ENCODE measurements around the gene COPS8. TPM values are rescaled to one million over a fixed set of nuclear protein-coding genes. Genes with fewer than 3 reads are reported as not detected.

The COPS8 gene
- total RNA-seq, 2 experiments from 2014 or later: 75.9 to 79.1 TPM

DNA sequence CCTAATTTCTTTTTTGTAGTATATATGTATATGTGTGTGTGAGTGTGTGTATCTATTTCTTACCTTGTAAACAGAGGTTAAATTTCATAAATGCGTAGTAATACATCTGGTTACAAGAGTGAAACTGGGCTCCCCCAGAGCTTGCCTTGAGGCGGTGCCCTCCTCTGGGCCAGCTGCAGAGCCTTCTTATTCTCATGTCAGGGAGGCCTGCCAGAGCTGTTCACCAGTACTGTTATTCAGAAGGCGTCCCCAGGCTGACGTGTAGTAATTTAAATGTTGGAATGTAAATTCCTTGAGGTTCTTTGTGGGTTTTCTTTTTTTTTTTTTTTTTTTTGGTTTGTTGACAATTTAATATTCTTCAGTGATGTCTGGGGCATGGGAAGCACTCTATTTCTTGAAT lies 11.2 kb downstream of the COPS8 start:
- CTCF ChIA-PET: no interaction called here
- POLR2A ChIA-PET: no interaction called here

GRCh38 chr2:237097326-237097910 lies 11.7 kb downstream of the COPS8 start:
- ChIA-PET POLR2A (no interaction called here), CTCF (no interaction called here)

DNA sequence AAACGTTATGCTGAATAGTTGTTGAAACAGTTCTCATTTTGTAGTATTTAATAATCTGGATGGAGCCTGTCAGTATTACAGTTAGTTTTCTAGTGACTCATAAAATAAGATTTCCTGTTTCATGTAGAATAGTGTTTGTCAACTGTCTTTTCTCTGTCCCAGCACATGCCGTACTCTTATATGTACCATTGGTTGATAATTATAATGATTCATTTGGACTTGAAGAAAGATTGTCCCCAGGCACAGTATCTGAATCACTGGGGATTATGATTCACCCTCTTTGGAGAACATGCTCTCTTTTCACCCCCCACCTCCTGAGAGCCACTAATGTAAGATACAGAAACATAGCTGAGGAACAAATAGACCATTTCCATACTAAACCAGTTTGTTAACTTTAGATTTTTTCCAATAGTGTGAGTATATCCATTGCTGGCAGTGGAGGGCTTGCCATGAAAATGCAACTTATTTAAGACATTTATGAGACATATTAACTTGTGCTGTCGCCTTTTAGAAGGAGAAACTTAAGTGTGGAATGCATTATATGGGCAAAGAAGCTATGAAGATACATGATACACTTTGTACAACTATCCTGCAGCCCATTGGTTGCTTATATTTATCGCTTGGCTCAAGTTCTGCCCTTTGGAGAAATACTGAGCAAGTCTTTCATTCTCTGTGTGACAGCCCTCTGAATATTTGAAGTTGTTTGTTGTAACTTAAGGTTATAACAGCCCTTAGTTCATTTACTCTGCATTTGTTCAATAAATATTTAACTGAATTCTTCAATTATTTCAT lies 12.4 kb downstream of the COPS8 start:
- CTCF ChIA-PET: no interaction called here
- POLR2A ChIA-PET: no interaction called here

DNA sequence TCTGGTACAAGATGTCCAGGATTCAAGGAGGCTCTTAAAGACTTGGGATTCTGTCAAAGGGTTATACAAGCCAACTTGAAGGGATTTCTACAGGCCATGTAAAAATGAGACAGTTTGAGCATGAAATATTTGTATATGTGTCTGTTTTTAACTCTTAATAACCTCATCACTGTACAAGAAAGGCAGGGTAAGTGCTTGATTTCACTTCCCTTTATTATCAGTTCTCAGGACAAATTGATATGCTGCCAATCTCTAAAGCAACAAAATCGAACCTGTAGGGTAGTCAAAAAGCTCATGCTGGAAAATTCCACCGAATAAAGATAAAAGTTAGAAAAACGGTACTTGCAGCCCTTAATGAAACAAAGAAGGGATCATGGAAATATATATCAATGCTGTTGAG lies 14.1 kb downstream of the COPS8 start:
- CTCF ChIA-PET: no interaction called here
- POLR2A ChIA-PET: no interaction called here

DNA sequence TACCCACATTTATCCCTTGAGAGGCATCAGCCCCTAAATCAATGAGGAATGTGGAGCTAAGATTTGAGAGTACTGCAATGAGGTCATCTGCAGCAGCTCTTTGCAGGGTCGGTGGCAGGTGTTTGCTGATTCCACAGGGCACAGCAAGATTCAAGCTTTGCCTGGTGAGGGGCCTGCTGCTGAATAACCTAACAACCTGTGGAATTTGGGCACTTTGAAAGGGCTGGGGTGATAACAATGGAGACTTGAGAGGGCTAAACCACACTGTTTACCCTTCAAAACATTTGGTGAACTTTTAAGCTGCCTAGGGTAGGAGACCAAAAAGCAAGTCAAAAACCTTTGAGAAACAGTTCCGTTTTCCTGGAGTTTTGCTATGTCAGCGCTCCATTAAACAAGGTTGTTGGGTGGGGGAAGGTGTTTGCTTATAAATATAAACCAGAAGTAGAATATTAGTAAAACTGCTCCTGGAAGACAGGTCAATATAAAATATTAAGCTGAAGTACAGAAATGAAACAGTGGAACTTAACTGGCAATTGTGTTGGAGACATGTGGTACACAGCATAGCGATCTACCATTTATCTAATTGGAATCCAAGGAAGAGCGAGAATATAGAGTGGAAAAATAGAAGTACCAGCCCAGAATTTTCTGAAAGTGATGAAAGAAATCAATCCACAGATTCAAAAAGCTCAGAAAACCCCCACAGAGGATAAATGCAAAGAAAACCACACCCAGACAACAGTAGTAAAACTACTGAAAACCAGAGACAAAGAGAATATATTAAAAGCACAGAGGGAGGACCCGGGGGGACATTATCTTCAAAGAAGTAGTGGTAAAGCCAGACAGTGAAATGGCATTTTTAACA lies 15.7 kb downstream of the COPS8 start:
- ChIA-PET CTCF (no interaction called here), POLR2A (interaction anchor here (0.6 kb wide), 1 partner anchor 912 kb away, joined by 7 read pairs; no protein-coding TSS in a partner anchor)

GRCh38 chr2:237102428-237102827 lies 16.7 kb downstream of the COPS8 start:
- POLR2A ChIA-PET: no interaction called here
- CTCF ChIA-PET: no interaction called here

DNA sequence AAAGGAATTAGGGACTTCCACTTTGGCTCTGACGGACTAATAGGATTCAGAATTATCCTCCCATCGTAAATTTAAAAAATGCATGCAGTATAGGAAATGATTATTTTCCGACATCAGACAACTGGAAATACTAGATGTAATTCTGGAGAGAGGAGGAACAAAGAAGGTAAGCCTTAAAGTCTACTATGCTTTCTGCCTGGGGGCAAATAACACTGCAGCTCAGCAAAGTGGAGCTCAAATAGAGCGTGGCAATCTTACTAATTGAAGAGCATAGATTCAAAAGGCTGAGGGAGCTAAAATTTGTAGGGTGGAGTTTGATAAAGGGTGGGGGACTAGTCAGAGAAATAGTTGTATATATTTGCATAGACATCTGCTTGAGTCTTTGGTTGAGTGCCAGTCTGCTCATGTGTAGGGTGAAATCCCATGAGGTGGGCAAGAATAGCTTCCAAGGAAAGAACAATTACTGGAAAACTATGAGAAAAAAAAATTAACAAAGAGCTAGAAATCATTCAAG lies 23.8 kb downstream of the COPS8 start:
- POLR2A ChIA-PET: interaction anchor here (0.7 kb wide), 1 partner anchor 633 kb away, joined by 3 read pairs; no protein-coding TSS in a partner anchor
- CTCF ChIA-PET: no interaction called here

GRCh38 chr2:237113026-237113795 lies 27.5 kb downstream of the COPS8 start:
- CTCF ChIA-PET: interaction anchor here (0.7 kb wide), 1 partner anchor 632 kb away, joined by 3 read pairs; no protein-coding TSS in a partner anchor

DNA sequence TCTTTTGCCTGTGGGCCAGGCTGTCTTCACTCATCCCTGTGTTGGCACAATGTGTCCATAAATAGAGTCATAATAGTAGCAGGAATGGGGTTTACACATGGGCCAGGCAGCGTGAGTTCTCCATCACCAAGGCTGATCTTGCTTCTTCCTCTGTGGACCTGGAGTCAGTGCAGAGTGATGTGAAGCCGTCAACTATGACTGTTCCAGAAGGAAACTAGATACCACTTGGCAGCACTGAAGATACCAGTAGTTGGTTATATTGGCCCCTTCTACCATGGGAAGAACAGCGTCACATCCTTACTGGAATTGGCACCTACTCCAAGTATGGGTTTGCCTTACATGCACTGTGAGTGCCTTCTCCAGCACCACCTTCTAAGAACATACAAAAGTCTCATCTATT lies 30.2 kb downstream of the COPS8 start:
- CTCF ChIA-PET: interaction anchor here (1.2 kb wide), 1 partner anchor 456 kb away, joined by 3 read pairs; no protein-coding TSS in a partner anchor
- POLR2A ChIA-PET: no interaction called here

More at GRCh38 chr2:237113026-237113795, 27.5 kb downstream of the COPS8 start:
- POLR2A ChIA-PET: no interaction called here

- ChIA-PET CTCF (interaction anchor here (1.2 kb wide), 1 partner anchor 456 kb away, joined by 3 read pairs; no protein-coding TSS in a partner anchor), POLR2A (no interaction called here)
These were observed 30.7 kb downstream of the COPS8 start for GRCh38 chr2:237116431-237116830.

DNA sequence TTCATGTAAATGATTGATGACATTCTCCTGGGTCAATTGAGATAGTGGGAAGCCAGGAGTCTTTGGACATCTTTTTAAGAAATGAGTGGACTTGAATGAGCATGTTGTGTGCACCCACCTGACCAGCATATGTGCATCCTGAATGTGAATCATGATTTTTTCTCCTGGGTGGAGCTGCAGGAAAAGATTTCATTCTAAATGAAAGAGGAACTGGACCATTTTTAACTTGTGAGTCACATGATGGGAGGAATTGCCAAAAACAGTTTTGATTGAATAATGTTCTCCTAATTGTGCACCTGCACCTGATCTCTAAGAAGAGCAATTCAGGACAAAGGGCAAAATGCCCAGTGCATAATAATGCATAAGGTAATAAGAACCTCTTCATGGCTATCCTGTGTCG lies 32.3 kb downstream of the COPS8 start:
- CTCF ChIA-PET: interaction anchor here (1.6 kb wide), 1 partner anchor 454 kb away, joined by 5 read pairs; no protein-coding TSS in a partner anchor

DNA sequence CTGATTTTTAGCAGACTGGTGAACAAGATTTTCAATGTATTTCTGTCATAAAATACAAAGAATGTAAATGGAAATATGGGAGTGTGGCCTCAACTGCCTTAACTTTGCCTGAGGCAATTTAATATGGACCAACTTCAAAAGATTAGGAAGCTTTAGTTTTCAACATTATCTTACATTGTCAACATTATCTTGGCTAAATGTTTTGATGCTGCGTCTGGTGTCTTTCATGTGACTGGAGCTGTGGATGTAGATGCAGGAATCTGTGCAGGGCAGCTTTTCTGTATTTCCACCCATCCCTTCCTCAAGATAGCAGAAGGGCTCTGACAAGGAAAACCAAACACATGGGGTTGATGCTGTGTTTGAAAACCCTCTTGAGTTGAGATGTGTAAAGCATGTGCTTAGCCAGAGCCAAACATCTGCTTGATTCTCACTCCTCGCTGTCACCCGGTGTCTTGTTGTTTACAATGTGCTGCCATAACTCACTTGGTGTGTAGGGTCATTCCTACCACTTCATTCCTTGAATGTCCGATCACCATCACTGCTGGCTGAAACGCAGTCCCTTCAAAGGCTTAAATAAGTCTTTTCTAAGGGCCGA lies 33.0 kb downstream of the COPS8 start:
- POLR2A ChIA-PET: no interaction called here

More for the DNA sequence above, 32.3 kb downstream of the COPS8 start:
- POLR2A ChIA-PET: no interaction called here

GRCh38 chr2:237120916-237121315 lies 35.2 kb downstream of the COPS8 start:
- POLR2A ChIA-PET: no interaction called here
- CTCF ChIA-PET: interaction anchor here (1.3 to 2.4 kb wide), 3 partner anchors 13 to 451 kb away, joined by 4 to 9 read pairs (median 9); no protein-coding TSS in a partner anchor

More for the DNA sequence above, 33.0 kb downstream of the COPS8 start:
- CTCF ChIA-PET: interaction anchor here (1.6 kb wide), 1 partner anchor 453 kb away, joined by 5 read pairs; no protein-coding TSS in a partner anchor

- ChIA-PET POLR2A (no interaction called here), CTCF (interaction anchor here (1.1 to 2.4 kb wide), 4 partner anchors 13 to 451 kb away, joined by 3 to 9 read pairs (median 6); no protein-coding TSS in a partner anchor)
These were observed 35.6 kb downstream of the COPS8 start for GRCh38 chr2:237121321-237121720.

- CTCF ChIA-PET: interaction anchor here (0.8 to 2.4 kb wide), 6 partner anchors 12 to 450 kb away, joined by 3 to 9 read pairs (median 4); no protein-coding TSS in a partner anchor
These were observed 36.6 kb downstream of the COPS8 start for GRCh38 chr2:237122214-237122666.

GRCh38 chr2:237124820-237125219 lies 39.1 kb downstream of the COPS8 start:
- ChIA-PET CTCF (interaction anchor here (1.7 kb wide), 1 partner anchor 9 kb away, joined by 4 read pairs; no protein-coding TSS in a partner anchor), POLR2A (no interaction called here)

More at GRCh38 chr2:237122214-237122666, 36.6 kb downstream of the COPS8 start:
- POLR2A ChIA-PET: no interaction called here

DNA sequence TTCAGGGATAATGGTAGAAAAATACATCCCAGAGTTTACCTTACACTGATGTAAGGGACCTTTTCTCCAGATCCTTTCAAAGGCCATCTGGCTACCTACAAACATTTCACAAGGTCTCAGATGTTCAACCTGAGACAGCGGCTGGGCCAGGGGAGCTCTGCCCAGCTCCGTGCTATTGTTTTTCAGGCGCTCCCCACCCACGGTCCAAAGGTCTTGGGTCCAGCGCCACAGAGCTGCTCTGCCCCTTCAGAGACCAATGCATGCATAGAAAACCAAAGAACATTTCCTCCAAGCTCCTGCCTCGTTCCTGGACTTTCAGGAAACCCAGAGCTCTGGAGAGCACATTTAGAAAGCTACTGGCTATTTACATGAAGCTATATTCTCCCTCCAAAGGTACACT lies 40.3 kb downstream of the COPS8 start:
- CTCF ChIA-PET: no interaction called here
- POLR2A ChIA-PET: no interaction called here

DNA sequence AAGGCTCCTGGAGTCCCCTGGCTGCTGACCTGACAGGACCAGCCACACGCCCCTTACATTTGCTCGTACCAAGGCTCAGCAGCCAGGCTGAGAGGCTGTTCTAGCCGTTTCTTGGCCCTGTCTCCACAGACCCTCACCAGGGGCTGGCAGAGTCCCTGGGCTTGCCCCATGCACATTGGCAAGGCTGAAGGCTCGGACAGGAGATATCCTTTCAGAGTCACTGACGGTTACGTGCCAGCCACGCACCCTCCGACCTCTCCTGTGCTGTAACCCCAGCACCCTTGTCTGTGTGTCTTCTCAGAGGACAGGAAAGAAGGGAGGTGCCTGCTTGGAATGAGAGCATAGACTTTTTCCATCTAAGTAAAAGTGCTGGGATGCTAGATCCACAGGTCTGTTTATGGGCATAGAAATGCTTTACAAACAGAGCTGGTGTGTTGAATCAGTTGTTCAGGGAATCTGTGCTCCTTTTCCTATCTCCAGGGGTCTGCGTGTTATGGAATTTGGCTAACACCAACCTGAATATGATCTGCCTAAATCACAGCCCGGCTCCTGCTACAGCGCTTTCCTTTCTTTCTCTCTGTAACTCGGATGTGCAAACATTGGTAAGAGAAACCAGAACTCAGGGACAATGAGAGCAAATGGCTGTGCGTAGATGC lies 41.0 kb downstream of the COPS8 start:
- POLR2A ChIA-PET: no interaction called here
- CTCF ChIA-PET: no interaction called here

All from activated CD8-positive, alpha-beta memory T cell treated with anti-CD3 and anti-CD28 coated beads for 36 hours (primary cell).